NCI-H1417 treated with DMSO at 0.1 percent for 48 hours (cell line): ENCODE measurements around the gene TERT.

Source experiments
- DNase-seq: peaks from one replicate; lab custom pipeline; 2025; lab: John Stamatoyannopoulos, UW

TERT gene

DNA sequence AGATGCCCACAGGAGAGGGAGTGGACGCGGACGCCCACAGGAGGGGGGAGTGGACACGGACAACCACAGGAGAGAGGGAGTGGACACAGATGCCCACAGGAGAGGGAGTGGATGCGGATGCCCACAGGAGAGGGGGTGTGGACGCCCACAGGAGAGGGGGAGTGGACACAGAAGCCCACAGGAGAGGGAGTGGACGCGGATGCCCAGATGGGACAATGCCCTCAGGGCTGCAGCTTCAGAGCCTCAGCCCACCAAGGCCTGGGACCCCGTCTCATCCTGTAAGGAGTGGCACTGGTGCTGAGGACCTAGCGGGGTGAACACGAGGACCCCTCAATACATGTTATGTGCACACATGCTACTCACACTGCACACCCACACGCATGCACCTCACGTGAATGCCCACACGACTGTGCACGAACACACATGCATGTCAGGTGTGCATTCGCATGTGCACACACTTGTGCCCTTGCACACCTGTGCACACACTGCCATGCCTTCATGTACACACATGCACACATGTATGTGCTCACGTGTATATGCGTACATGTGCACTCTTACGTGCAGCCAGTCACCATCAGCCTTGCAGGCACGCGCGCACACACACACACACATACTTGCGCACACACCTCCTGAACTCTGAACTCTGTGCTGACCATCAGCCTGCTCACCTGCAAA is 34.9 kb downstream of the TERT start:
- DNase-seq, result no peak

GRCh38 chr5:1257841-1258240 is 37.0 kb downstream of the TERT start:
- DNase-seq, result no peak

GRCh38 chr5:1257363-1257762 is 37.5 kb downstream of the TERT start:
- no peak for DNase-seq

- DNase-seq, result no peak
Observed at GRCh38 chr5:1256776-1257175, 38.1 kb downstream of the TERT start.

GRCh38 chr5:1255081-1255561 is 39.7 kb downstream of the TERT start:
- DNase-seq, result no peak

- no peak for DNase-seq
Observed at GRCh38 chr5:1254196-1254595, 40.7 kb downstream of the TERT start.

DNA sequence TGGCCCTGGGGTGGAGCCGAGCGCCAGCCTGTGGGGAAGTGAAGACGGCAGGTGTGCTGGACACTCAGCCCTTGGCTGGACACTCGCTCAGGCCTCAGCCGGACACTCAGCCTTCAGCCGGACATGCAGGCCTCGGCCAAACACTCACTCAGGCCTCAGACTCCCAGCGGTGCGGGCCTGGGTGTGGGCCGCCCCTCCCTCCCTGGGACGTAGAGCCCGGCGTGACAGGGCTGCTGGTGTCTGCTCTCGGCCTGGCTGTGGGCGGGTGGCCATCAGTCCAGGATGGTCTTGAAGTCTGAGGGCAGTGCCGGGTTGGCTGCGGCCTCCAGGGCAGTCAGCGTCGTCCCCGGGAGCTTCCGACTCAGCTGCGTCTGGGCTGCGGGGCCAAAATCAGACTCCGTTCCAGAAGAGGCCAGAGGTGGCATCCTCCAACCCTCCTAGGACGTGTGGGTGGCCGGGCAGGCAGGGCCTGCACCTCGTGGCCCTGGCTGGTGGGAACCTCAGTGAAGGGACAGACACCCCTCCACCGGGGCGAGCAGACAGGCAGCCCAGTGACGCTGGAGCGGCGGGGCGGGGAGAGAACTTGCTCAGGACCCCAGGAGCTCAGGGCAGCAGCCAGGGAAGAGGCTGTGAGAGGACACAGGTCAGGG is 41.3 kb downstream of the TERT start:
- DNase-seq, result no peak

GRCh38 chr5:1252681-1253080 is 42.2 kb downstream of the TERT start:
- no peak for DNase-seq

DNA sequence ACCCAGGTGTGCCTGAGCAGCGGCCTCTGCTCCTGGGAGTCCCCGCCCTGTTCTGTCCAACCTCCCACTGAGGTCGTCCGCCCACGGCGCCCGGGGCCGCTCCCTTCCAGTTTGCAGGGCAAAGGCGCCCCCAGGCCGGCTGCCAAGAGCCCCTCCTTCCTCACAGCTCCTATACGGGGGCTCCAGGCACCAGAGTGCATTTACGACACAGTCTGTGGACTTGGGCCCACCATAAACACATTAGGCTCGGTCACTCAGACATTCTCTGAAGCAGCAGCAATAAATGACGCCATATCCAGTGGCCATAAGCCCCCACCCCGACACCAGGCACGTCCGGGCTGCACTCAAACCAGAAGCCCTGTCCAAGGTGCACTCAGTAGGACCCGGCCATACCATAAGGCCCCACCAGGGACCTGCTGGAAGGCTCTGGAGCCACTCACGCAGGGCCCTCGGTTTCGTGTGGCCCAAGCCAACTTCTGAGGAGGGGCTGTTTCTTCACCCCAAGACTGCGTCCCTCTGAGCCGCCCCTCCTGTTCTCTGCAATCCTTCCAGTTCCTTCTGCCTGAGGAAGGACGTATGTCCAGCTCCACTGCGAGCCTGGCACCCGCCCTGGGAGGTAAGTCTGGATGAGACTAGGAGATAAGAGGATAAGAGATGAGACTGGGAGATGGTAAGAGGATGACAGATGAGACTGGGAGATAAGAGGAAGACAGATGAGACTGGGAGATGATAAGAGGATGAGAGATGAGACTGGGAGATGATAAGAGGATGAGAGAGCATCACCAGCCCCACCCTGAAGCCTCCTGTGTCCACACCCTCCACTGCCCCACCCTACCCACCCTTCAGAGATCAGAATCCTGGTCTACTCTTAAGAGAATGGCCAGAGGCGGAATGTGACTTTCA is 42.9 kb downstream of the TERT start:
- no peak for DNase-seq

GRCh38 chr5:1249366-1250280 is 45.2 kb downstream of the TERT start:
- DNase-seq, result no peak

DNA sequence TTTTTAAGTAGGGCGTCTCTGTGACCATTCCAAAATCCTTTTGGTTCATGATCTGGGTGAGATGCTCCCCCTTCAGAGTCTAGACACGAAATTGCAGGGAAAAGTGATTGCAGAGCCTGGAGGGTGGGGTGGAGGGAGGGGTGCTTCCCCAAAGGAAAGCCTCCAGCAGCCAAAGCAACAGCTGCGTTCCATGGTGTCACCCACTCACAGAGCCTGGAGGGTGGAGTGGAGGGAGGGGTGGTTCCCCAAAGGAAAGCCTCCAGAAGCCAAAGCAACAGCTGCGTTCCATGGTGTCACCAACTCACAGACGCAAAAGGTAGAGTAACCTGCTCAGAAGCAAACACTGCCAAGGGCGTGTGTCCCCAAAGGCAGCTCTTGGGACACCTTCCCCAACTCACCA is 47.1 kb downstream of the TERT start:
- no peak for DNase-seq

- DNase-seq, result no peak
Observed at GRCh38 chr5:1246711-1247431, 48.0 kb downstream of the TERT start.

DNA sequence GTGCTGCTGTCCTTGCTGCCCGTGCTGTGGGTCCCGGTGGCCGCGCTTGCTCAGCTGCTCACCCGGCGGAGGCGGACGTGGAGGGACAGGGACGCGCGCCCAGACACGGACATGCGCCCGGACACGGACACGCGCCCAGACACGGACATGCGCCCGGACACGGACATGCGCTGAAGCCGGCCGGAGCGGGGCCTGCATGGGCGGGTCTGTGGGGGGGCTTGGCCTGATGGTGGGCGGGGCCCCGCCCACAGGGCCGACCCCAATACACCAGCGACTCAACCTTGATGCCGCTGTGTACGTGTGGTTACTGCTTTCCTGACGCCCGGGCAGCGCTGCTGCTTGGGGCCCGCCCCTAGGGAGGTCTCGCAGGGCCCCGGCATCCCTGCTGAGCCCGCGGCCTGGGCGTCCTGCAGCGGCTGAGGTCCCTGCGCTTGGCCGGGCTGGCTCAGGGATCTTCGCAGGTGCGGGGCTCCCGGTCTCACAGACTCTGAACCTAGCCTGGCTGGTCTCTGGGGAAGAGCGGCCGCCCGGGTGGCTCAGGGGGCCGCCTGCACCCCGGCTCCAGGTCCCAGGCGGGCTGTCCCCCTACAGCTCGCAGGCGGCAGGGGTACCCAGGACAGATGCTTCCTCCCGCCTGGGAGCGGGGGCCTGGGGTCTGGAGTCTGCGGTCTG is 48.8 kb downstream of the TERT start:
- DNase-seq, result peak; percentile 28

- DNase-seq, result no peak
Observed at GRCh38 chr5:1244976-1245375, 49.9 kb downstream of the TERT start.

DNA sequence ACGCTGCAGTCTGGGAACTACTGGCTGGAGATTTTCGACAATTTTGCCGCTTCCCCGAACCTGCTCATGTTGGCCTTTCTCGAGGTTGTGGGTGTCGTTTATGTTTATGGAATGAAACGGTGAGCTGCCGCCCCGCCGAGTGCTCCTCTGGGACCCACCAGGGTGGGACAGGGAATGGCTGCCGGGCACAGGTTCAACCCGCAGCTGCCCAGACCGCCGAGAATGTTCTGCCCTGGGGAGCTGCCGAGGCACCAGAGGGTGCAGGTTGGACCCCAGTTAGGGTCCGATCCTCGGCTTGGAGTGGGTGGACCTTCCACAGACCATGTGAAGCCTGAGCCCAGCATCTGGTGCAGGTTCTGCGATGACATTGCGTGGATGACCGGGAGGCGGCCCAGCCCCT is 50.6 kb downstream of the TERT start:
- no peak for DNase-seq

GRCh38 chr5:1243487-1244130 is 51.3 kb downstream of the TERT start:
- no peak for DNase-seq

DNA sequence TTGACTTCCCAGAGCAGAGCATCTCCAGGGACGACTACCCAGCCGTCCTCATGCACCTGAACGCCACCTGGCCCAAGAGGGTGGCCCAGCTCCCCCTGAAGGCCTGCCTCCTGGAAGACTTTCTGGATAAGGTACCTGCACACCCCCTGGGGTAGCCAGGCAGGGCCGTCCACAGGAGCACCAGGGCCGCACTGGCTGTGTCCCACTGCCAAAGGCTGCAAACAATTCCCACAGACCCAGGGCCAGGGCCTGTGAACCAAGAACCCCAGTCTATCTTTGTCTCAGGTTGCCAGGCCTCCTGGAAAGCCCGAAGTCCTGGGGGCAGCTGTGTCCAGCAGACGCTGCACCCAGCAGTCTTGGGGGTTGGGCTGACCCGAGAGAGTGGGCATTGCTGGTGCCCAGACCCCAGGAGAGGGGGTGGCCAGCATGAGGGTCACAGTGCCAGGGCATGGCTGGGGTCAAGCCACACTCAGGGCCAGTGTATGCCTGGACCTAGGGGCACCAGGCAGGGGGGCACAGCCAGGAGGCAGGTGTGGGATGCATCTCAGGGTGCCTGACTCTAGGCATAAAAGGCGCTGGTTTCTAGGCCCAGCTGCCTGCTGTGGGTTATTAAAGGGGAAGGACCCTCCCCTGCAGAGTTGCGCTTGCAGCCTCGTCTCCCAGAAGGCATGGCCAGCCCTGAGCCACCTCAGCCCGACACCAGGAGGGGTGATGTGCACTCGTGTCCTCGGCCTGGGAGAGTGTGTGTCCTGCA is 52.0 kb downstream of the TERT start:
- DNase-seq, result no peak

DNA sequence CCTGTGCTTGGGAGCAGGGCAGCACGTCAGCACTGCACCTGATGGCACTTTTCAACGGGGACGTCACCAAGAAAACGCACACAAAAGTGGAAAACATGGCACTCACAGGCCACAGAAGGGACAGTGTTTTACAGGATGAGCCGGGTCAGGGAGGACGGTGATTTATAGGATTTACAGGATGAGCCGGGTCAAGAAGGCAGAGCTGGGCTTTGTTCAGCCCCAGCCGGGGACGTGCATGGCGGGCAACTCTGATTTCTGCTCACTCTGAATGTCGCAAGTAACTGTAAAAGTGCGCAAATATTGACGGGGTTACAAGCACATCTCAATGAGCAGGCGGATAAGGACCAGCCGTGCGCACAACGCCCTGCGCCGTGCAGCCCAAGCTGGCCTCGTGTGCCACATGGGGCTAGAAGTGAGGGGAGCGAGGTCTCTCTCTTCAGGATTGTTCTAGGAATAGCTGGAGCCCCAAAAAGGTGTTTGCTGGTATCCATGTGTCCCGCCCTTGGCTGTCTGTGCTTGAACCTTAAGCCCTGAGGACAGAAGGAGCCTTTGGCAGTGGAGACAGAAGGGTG is 53.3 kb downstream of the TERT start:
- no peak for DNase-seq
